GM21423 (cell line): ENCODE data around the gene FBLN2.

Experiments
- ATAC-seq: cut with Tn5 transposase; IDR thresholded peaks from one replicate; pipeline ENCODE4 v1.9.1; 2021; ENCODE audit warnings: mild to moderate bottlenecking, moderate library complexity; ENCODE audit not compliant: unreplicated experiment

The FBLN2 gene

GRCh38 chr3:13577181-13578121, 28.5 kb downstream of the FBLN2 start:
- no peak for ATAC-seq

DNA sequence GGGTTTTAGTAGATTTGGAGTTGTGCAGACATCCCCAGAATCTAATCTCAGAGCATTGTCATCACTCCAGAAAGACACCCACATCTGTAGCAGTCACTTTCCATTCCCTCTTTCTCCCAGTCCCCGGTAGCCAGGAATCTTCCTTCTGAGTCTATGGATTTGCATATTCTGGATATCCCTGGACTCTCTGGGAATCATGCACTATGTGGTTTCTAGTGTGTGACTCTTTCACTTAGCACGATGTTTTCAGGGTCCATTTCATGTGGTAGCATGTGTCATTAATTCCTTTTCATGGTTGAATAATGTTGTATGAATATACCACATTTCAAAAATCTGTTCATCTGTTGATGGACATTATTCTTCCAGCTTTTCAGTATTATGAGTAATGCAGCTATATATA, 29.3 kb downstream of the FBLN2 start:
- ATAC-seq: no peak

GRCh38 chr3:13579063-13579462, 30.1 kb downstream of the FBLN2 start:
- ATAC-seq: no peak

DNA sequence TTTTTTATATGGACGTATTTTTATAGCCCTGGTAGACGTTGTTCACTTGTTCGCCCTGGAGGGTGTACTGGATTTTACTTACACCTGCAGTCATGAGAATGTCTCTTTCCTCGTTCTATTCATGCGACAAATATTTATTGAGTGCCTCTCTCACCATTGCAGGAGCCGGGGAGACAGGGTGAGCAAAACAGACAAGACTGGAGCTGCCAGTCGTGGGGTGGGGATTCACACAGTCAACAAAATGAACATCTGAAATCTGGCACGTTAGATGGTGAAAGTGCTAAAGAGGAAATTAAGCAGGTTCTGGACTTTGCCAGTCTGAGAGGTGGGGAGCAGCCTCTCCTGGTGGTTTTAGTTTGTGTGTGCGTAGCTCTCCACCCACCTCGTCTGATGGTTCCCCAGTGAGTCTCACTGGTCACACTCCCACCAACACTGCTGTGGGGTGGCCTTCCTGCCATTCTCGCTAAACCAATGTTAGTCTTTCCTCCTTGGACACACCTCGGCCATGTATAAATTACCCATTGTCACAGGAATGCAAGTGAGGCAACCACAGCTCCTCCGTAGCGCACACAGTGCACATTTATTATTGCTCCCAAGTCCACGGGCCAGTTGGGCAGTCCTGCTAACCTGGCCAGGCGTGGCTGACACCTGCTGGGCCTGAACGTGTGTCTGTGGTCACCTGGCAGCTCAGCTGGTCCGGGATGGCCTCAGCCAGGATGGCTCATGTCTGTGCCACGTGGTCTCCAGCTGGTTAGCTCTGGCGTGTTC, 31.5 kb downstream of the FBLN2 start:
- no peak for ATAC-seq

- no peak for ATAC-seq
Measured at GRCh38 chr3:13581485-13582365, 32.8 kb downstream of the FBLN2 start.

GRCh38 chr3:13582366-13583250, 33.7 kb downstream of the FBLN2 start:
- ATAC-seq: no peak

- no peak for ATAC-seq
Measured at GRCh38 chr3:13583251-13584180, 34.6 kb downstream of the FBLN2 start.

DNA sequence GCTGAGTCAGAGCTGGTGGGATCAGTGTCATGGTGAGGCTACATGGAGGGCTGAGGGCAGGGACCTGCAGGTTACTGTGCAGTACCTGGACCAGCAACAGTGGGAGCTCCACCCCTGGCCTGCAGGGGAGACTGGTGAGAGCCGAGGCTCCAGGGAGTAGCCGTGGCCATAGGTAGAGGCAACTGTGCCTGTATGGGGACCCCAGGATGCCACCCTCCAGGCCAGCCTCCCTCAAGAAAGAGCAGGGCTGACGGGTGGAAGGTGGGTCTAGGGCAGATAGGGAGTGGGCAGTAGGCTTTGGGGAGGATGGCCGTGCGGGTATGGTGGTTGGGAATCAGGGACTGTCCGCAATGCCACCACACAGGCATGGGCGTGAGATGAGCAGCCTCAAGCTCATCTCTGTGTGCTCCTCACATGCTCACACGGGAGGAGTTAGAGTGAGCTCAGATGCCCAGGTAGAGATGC, 35.5 kb downstream of the FBLN2 start:
- ATAC-seq: no peak

- ATAC-seq: no peak
Measured at GRCh38 chr3:13584901-13585300, 36.0 kb downstream of the FBLN2 start.

GRCh38 chr3:13587442-13587841, 38.5 kb downstream of the FBLN2 start:
- no peak for ATAC-seq

- ATAC-seq: no peak
Measured at GRCh38 chr3:13588221-13588701, 39.3 kb downstream of the FBLN2 start.

- no peak for ATAC-seq
Measured at GRCh38 chr3:13588993-13589392, 40.1 kb downstream of the FBLN2 start.

DNA sequence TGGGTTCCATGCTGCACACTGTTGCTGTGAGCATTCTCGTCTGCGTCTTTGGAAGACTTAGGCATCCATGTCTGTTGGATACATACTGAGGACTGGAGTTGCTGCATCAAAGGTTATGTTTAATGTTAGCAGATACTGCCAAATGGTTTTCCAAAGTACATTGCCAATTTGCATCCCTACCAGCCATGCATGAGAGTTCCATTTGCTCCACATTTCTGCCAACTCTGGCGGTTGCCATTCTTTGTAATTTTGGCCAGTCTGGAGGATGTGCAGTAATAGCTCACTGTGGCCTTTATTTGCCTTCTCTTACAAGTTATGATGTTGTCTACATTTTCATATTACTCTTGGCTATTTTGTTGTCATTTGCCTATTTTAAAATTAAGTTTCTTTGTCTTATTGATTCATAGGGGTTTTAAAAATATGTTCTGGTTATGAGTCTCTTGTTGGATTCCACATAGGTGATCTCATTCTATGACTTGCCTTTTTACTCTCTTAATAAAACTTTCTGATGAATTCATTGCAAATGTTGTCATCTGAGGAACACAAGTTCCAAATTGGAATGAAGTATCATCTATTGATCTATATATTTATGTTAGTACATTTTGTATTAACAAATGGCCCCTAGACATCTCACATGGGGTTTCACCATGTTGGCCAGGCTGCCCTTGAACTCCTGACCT, 42.1 kb downstream of the FBLN2 start:
- ATAC-seq: no peak

- ATAC-seq: no peak
Measured at GRCh38 chr3:13593615-13594014, 44.7 kb downstream of the FBLN2 start.

- ATAC-seq: no peak
Measured at GRCh38 chr3:13594146-13594545, 45.2 kb downstream of the FBLN2 start.

GRCh38 chr3:13594991-13595421, 46.1 kb downstream of the FBLN2 start:
- ATAC-seq: no peak

- ATAC-seq: no peak
Measured at GRCh38 chr3:13595485-13595884, 46.6 kb downstream of the FBLN2 start.
